HepG2 (cell line): ENCODE measurements around the gene NKAIN4.

Experiments
- EZH2 ChIP-seq: conservative IDR thresholded peaks from 2 replicates; pipeline ENCODE4 v1.6.1; 2012; ENCODE audit warnings: mild to moderate bottlenecking, low read depth, low read length, moderate library complexity
- PCBP1 ChIP-seq: fragments of 200-400 bp; formaldehyde crosslinking; IDR thresholded peaks from 2 replicates; pipeline ENCODE4 v1.6.1; 2017; ENCODE audit warnings: mild to moderate bottlenecking, low read depth, low read length, borderline replicate concordance
- RERE ChIP-seq: IDR thresholded peaks from 2 replicates; pipeline ENCODE4 v1.6.1; 2016; ENCODE audit warnings: low read depth, missing genetic modification reagents, missing compliant biosample characterization
- ZFAT ChIP-seq: sonication (generic); formaldehyde crosslinking; conservative IDR thresholded peaks from 2 replicates; pipeline ENCODE4 v1.8.1; 2023; ENCODE audit warnings: missing genetic modification reagents, inconsistent platforms

- TF ChIP-seq ZFAT (CRISPR knock-in tag) (no peak), EZH2 (no peak), RERE (CRISPR knock-in tag) (no peak), PCBP1 (no peak)
These were observed 38.6 kb upstream of the NKAIN4 start, which contains the start of gene COL20A1 for GRCh38 chr20:63292904-63293303.
